ENCODE results near the gene DRD5. TPM values are rescaled to one million over a fixed set of nuclear protein-coding genes. Genes with fewer than 3 reads are reported as not detected.

DRD5 gene
- 1.4 TPM for total RNA-seq

DNA sequence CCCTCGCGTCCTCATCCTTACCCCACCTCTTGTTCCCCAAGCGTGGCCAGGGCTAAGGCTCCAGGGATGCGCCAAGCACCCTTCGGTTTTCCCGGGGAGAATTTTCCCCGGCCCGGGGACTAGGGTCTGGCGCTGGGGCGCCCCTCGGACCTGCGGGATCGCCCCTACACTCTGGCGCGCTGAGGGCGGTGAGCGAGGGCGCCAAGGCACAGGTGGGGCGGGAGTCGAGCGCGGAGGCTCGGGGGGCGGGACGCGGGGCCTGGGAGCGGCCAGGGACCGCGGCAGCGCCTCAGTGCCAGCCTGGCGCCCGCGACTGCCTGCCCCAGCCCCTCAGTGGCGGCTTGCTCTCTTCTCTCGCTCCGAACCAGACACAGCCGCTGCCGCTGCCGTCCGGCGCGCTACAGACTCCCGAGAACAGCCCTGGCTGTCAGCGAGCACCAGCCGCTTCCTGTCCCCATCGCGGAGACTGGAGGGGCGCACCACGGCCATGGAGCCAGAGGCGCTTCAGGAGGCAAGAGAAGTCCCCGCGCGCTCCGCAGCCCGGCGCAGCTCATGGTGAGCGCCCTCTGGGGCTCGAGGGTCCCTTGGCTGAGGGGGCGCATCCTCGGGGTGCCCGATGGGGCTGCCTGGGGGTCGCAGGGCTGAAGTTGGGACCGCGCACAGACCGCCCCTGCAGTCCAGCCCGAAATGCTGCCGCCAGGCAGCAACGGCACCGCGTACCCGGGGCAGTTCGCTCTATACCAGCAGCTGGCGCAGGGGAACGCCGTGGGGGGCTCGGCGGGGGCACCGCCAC, at the start of gene DRD5:
Gene DRD5 (plus strand): TSS at position 292 of the 793 bp plus-strand sequence. CDS start 396 bp downstream, at position 688.

Other genes with a start within 250 kb of the DRD5 start
- gene SLC2A9, start 239.9 kb downstream of the DRD5 start, total RNA-seq = 6.4 TPM

All from camera-type eye (tissue), 1 donor.